Esophagus squamous epithelium (tissue), 4 donors: ENCODE measurements around the gene INKA2.

Experiments used
- CTCF ChIP-seq, 6 experiments: fragments of 450-650 bp in 4 of 6; fragments of 200-600 bp in 2 of 6; sonication (generic) in 2 of 6; IDR thresholded peaks; one replicate each; pipeline ENCODE4 v1.5.1; 2016 to 2019; ENCODE audit warnings: antibody characterized with exemption in 6 of 6, mild to moderate bottlenecking in 4 of 6, moderate library complexity in 4 of 6
- POLR2A ChIP-seq, 4 donors: fragments of 450-650 bp; IDR thresholded peaks; one replicate each; pipeline ENCODE4 v1.6.1; 2017; ENCODE audit warnings: antibody characterized with exemption in 4 of 4, mild to moderate bottlenecking in 4 of 4, moderate library complexity in 3 of 4

GRCh38 chr1:111729946-111730681 lies 9.1 kb downstream of the INKA2 start:
- TF ChIP-seq CTCF (IDR thresholded peaks at IDR 0.05) (no peak), POLR2A (IDR thresholded peaks at IDR 0.05) (no peak)
